GM12878 (cell line): ENCODE measurements around the gene ATXN1. TPM values are rescaled to one million over a fixed set of nuclear protein-coding genes. Genes with fewer than 3 reads are reported as not detected.

ENCODE experiments used
- BACH1 ChIP-seq: fragments of 450-650 bp; IDR thresholded peaks from 2 replicates; pipeline ENCODE4 v1.6.1; 2017; ENCODE audit warnings: mild to moderate bottlenecking, borderline replicate concordance
- CHD4 ChIP-seq: fragments of 200-600 bp; sonication (generic); IDR thresholded peaks from 2 replicates; pipeline ENCODE4 v1.6.1; 2016; ENCODE audit warnings: mild to moderate bottlenecking
- E4F1 ChIP-seq: fragments of 450-650 bp; IDR thresholded peaks from 2 replicates; pipeline ENCODE4 v1.6.1; 2018; ENCODE audit warnings: borderline replicate concordance, mild to moderate bottlenecking; ENCODE audit not compliant: partially characterized antibody
- EGR1 ChIP-seq, 2 experiments: IDR thresholded peaks; 1 replicate in 1 of 2; 2 replicates in 1 of 2; pipeline ENCODE4 v1.6.1; 2011 to 2012; ENCODE audit warnings: low read depth in 2 of 2, low read length in 2 of 2, borderline replicate concordance in 1 of 2, mild to moderate bottlenecking in 1 of 2, moderate library complexity in 1 of 2
- FOXK2 ChIP-seq: fragments of 450-650 bp; IDR thresholded peaks from 2 replicates; pipeline ENCODE4 v1.6.1; 2017; ENCODE audit warnings: mild to moderate bottlenecking, moderate library complexity
- HDAC6 ChIP-seq: fragments of 200-600 bp; sonication (generic); IDR thresholded peaks from one replicate; pipeline ENCODE4 v1.8.0; 2017; ENCODE audit warnings: antibody characterized with exemption; ENCODE audit not compliant: unreplicated experiment
- IKZF2 ChIP-seq, 2 experiments: fragments of 450-650 bp; IDR thresholded peaks; 2 replicates each; pipeline ENCODE4 v1.6.1; 2017; ENCODE audit warnings: mild to moderate bottlenecking in 2 of 2, moderate library complexity in 2 of 2
- MXI1 ChIP-seq: fragments of 150-350 bp; IDR thresholded peaks from 2 replicates; pipeline ENCODE4 v1.6.1; 2011; ENCODE audit warnings: low read depth, mild to moderate bottlenecking, inconsistent platforms, low read length, improper control_type of control experiment
- NFXL1 ChIP-seq: fragments of 450-650 bp; IDR thresholded peaks from 2 replicates; pipeline ENCODE4 v1.6.1; 2017; ENCODE audit warnings: antibody characterized with exemption, mild to moderate bottlenecking, borderline replicate concordance
- PKNOX1 ChIP-seq: fragments of 450-650 bp; IDR thresholded peaks from 2 replicates; pipeline ENCODE4 v1.6.1; 2016; ENCODE audit warnings: mild to moderate bottlenecking
- PML ChIP-seq: IDR thresholded peaks from 2 replicates; pipeline ENCODE4 v1.6.1; 2012; ENCODE audit warnings: low read length, inconsistent platforms
- POLR2AphosphoS5 ChIP-seq: IDR thresholded peaks from 2 replicates; pipeline ENCODE4 v1.6.1; 2011; ENCODE audit warnings: mild to moderate bottlenecking, low read length, inconsistent platforms
- RBBP5 ChIP-seq: fragments of 200-600 bp; sonication (generic); conservative IDR thresholded peaks from 2 replicates; pipeline ENCODE4 v1.6.1; 2016
- SIN3A ChIP-seq: IDR thresholded peaks from 2 replicates; pipeline ENCODE4 v1.6.1; 2012; ENCODE audit warnings: low read depth, low read length, improper control_type of control experiment
- SKIL ChIP-seq: fragments of 450-650 bp; IDR thresholded peaks from 2 replicates; pipeline ENCODE4 v1.6.1; 2017; ENCODE audit warnings: mild to moderate bottlenecking, low read depth, inconsistent platforms; ENCODE audit not compliant: poor library complexity, severe bottlenecking
- SMAD1 ChIP-seq: fragments of 450-650 bp; IDR thresholded peaks from 2 replicates; pipeline ENCODE4 v1.6.1; 2018; ENCODE audit warnings: mild to moderate bottlenecking, low read depth; ENCODE audit not compliant: partially characterized antibody
- SMAD5 ChIP-seq: IDR thresholded peaks from 2 replicates; pipeline ENCODE4 v1.6.1; 2016; ENCODE audit warnings: antibody characterized with exemption, low read depth
- SREBF1 ChIP-seq: IDR thresholded peaks from 2 replicates; pipeline ENCODE4 v1.6.1; 2012; ENCODE audit warnings: mild to moderate bottlenecking, low read length
- TCF3 ChIP-seq: IDR thresholded peaks from 2 replicates; pipeline ENCODE4 v1.6.1; 2012; ENCODE audit warnings: low read depth, mild to moderate bottlenecking, low read length, borderline replicate concordance; ENCODE audit not compliant: insufficient read depth
- ZBED1 ChIP-seq: IDR thresholded peaks from 2 replicates; pipeline ENCODE4 v1.6.1; 2016; ENCODE audit warnings: borderline replicate concordance
- ZNF24 ChIP-seq: fragments of 450-650 bp; IDR thresholded peaks from 2 replicates; pipeline ENCODE4 v1.6.1; 2017; ENCODE audit warnings: antibody characterized with exemption, mild to moderate bottlenecking
- ZZZ3 ChIP-seq: IDR thresholded peaks from 2 replicates; pipeline ENCODE4 v1.6.1; 2011; ENCODE audit warnings: low read depth; ENCODE audit not compliant: control insufficient read depth, insufficient read length
- polyA plus RNA-seq, 11 experiments: library from polyadenylated mRNA; depleted of rRNA in 4 of 11; unstranded in 6 of 11; stranded (reverse) in 5 of 11; fragments of >200 nt; fragmentation: Nextera tagmentation in 4 of 11; fragmentation: Illumina TruSeq in 1 of 11; extraction: Ambion mirVana in 4 of 11; extraction: Trizol in 1 of 11; gene quantifications; 1 replicate in 1 of 11; 2 replicates in 10 of 11; pipeline versions ENCODE4 v1.2.1 to v1.2.3, GENCODE V29; 2011 to 2016; ENCODE audit warnings: inconsistent platforms in 2 of 11, missing spikeins in 2 of 11, low read depth in 1 of 11
- total RNA-seq, 4 experiments: library from RNA; depleted of rRNA in 3 of 4; stranded (reverse); fragments of >200 nt in 3 of 4; fragmentation: Illumina TruSeq in 1 of 4; extraction: Trizol in 1 of 4; gene quantifications; 2 replicates each; pipeline versions ENCODE4 v1.2.1 to v1.2.3, GENCODE V29; 2013 to 2021
- TF ChIP-seq, protein P1 (sequence below): fragments of 450-650 bp; conservative IDR thresholded peaks from 2 replicates; pipeline ENCODE4 v1.6.1; 2017; ENCODE audit warnings: mild to moderate bottlenecking, moderate library complexity

ATXN1 gene
- total and polyA plus RNA-seq, 10 of the 15 experiments (the other 5 are each of a cell fraction or from before 2014, with no cell fraction given): 12.2 to 51.2 (median 20.5) TPM

DNA sequence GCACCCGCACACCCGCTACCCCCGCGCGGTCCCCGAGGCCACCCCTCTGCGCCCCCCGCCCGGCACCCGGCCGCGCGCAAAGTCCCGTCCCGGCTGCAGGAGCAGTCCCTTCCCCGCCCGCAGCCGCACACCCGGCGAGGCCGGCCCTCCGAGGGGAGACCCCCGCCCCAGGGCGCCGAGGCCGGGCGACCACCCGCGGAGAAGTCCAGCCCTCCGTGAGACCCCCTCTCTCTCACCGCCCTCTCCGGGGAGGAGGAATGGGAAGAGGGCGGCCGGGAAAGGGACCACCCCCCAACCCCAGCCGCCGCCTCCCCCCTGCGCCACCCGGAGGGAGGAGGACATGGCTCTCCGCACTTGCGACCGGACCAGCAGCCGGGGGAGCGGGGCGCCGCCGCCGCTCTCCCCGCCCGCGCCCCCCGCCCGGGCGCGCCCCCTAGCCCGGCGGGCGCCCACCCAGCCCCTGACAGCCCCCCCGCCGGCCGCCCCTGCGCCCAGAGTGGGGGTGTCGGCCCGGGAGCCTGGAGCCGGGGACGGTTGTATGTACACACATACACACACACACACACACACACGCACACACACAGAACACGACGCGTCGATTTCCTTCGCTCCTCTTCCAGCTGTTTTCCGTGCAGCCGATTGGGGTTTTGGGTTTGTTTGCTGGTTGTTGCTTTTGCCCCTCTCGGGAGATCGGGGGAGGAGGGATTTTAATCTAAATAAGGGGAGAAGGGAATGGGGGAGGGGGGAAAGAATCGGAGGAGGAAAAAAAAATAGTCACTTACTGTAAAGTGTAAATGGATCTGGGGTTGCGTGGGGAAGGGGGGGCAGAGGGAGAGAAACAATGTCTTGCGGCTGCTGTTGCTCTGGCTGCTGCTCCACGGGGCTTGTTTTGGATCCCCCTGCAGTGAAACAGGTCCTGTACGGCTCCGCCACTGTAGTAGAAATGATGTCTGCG lies at the start of gene ATXN1 (continued):
- no peak for TF ChIP-seq SKIL
- TF ChIP-seq, protein P1, sequence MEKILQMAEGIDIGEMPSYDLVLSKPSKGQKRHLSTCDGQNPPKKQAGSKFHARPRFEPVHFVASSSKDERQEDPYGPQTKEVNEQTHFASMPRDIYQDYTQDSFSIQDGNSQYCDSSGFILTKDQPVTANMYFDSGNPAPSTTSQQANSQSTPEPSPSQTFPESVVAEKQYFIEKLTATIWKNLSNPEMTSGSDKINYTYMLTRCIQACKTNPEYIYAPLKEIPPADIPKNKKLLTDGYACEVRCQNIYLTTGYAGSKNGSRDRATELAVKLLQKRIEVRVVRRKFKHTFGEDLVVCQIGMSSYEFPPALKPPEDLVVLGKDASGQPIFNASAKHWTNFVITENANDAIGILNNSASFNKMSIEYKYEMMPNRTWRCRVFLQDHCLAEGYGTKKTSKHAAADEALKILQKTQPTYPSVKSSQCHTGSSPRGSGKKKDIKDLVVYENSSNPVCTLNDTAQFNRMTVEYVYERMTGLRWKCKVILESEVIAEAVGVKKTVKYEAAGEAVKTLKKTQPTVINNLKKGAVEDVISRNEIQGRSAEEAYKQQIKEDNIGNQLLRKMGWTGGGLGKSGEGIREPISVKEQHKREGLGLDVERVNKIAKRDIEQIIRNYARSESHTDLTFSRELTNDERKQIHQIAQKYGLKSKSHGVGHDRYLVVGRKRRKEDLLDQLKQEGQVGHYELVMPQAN: 0 out of 2 replicates have a peak, but pooled peaks have one; percentile 4
- peak; percentile 80 for TF ChIP-seq SIN3A
- peak in 1 of 2 experiments; percentile 11; a peak in 1 of 4 replicates for TF ChIP-seq IKZF2 (IDR thresholded peaks at IDR 0.05)
- TF ChIP-seq TCF3: no peak
- no peak for TF ChIP-seq PML
- no peak for TF ChIP-seq EGR1 (IDR thresholded peaks at IDR 0.05; ENCODE audit: borderline replicate concordance in 1 of 2, low read depth in 2 of 2, low read length in 2 of 2)
- no peak for TF ChIP-seq E4F1
- no peak for TF ChIP-seq ZZZ3
- TF ChIP-seq NFXL1: peak; percentile 97
- no peak for TF ChIP-seq CHD4
- TF ChIP-seq HDAC6: no peak
- TF ChIP-seq ZBED1: 0 out of 2 replicates have a peak, but pooled peaks have one; percentile 7
- no peak for TF ChIP-seq FOXK2
- TF ChIP-seq SMAD1: peak; percentile 78
- 0 out of 2 replicates have a peak, but pooled peaks have one; percentile 39 for TF ChIP-seq SMAD5
- no peak for TF ChIP-seq ZNF24
- 0 out of 2 replicates have a peak, but pooled peaks have one; percentile 6 for TF ChIP-seq SREBF1
- no peak for TF ChIP-seq BACH1
- peak; percentile 41; the same call in 1 of the 2 replicates for TF ChIP-seq POLR2AphosphoS5
- no peak for TF ChIP-seq RBBP5
- no peak for TF ChIP-seq MXI1
- peak; percentile 35 for TF ChIP-seq PKNOX1
